Brain microvascular endothelial cell (primary cell): Measurements from ENCODE around the gene TJP2.
A peak's percentile ranks its signal among the peaks of the same experiment; 100 is the strongest.
"Not testable (repeated sequence)": the region's sequence is repeated elsewhere in the genome, so short reads cannot be mapped to it uniquely, and the experiment has no call there.

Source experiments
- DNase-seq: peaks from one replicate; pipeline ENCODE4 v3.0.0-alpha.2; 2020
- H3K27ac ChIP-seq: fragments of 250-450 bp; sonication (Bioruptor Pico); 2 replicates; pipeline ENCODE4 v1.5.1; 2020; ENCODE audit warnings: mild to moderate bottlenecking, moderate library complexity
- H3K27me3 ChIP-seq: fragments of 250-450 bp; sonication (Bioruptor Pico); replicated peaks from 2 replicates; pipeline ENCODE4 v1.5.1; 2020; ENCODE audit warnings: mild to moderate bottlenecking
- H3K36me3 ChIP-seq: fragments of 250-450 bp; sonication (Bioruptor Pico); replicated peaks from 2 replicates; pipeline ENCODE4 v1.5.1; 2020; ENCODE audit warnings: mild to moderate bottlenecking
- H3K4me3 ChIP-seq: 2 replicates; pipeline ENCODE4 v1.5.1; 2011; ENCODE audit warnings: low read depth, mild to moderate bottlenecking, control low read depth, low read length, moderate library complexity
- CTCF ChIP-seq: IDR thresholded peaks from 2 replicates; pipeline ENCODE4 v1.5.1; 2011; ENCODE audit warnings: low read depth, mild to moderate bottlenecking, moderate library complexity, low read length, control low read depth, inconsistent platforms; ENCODE audit errors: missing control alignments
- in situ Hi-C: cut with HindIII; loops from 2 replicates; pipeline ENCODE4 v1.10.0; 2017; ENCODE audit warnings: low sequenced_read_pairs, low pct_ligation_motif_present

Gene TJP2

GRCh38 chr9:69151506-69151905 lies 22.6 kb upstream of the TJP2 start:
- no peak for DNase-seq
- H3K27ac ChIP-seq: no peak overlapping the region
- in situ Hi-C loops: no loop called here
- no peak for TF ChIP-seq CTCF
- H3K4me3 ChIP-seq: no peak overlapping the region
- no peaks in the 10 kb centered on the region for H3K27me3 ChIP-seq
- no peaks in the 10 kb centered on the region for H3K36me3 ChIP-seq

GRCh38 chr9:69153707-69154521 lies 20.2 kb upstream of the TJP2 start:
- no peaks in the 10 kb centered on the region for H3K27me3 ChIP-seq
- H3K4me3 ChIP-seq: no peak overlapping the region
- no peaks in the 10 kb centered on the region for H3K36me3 ChIP-seq
- in situ Hi-C loops: no loop called here
- no peak for TF ChIP-seq CTCF
- DNase-seq: no peak
- H3K27ac ChIP-seq: no peak overlapping the region

- no peaks in the 10 kb centered on the region for H3K36me3 ChIP-seq
- DNase-seq: no peak
- no peak overlapping the region for H3K4me3 ChIP-seq
- H3K27ac ChIP-seq: no peak overlapping the region
- no peak for TF ChIP-seq CTCF
- in situ Hi-C loops: no loop called here
- no peaks in the 10 kb centered on the region for H3K27me3 ChIP-seq
Measured at GRCh38 chr9:69155341-69156030, 18.6 kb upstream of the TJP2 start.

GRCh38 chr9:69157751-69158466 lies 16.2 kb upstream of the TJP2 start:
- Histone ChIP-seq H3K36me3 (no peaks in the 10 kb centered on the region), H3K27ac (no peak overlapping the region), H3K4me3 (no peak overlapping the region), H3K27me3 (no peaks in the 10 kb centered on the region)
- in situ Hi-C loops: no loop called here
- peak; percentile 48 for DNase-seq
- peak; percentile 52 for TF ChIP-seq CTCF

- DNase-seq: no peak
- no peak for TF ChIP-seq CTCF
- no peaks in the 10 kb centered on the region for H3K36me3 ChIP-seq
- no peak overlapping the region for H3K27ac ChIP-seq
- no peak overlapping the region for H3K4me3 ChIP-seq
- no peaks in the 10 kb centered on the region for H3K27me3 ChIP-seq
- in situ Hi-C loops: no loop called here
Measured at GRCh38 chr9:69158471-69158870, 15.6 kb upstream of the TJP2 start.

GRCh38 chr9:69164573-69164972 lies 9.5 kb upstream of the TJP2 start:
- in situ Hi-C loops, H3K27ac ChIP-seq, DNase-seq, H3K4me3 ChIP-seq, H3K36me3 ChIP-seq, H3K27me3 ChIP-seq: not testable (repeated sequence)
